Nephron (organoid): Measurements from ENCODE around the gene CHST3.

ENCODE experiments used
- H3K27ac Mint-ChIP-seq, 3 experiments: 2 replicates each; pipeline ENCODE4 v1.8.0; 2020; ENCODE audit warnings: mixed read lengths in 3 of 3, mild to moderate bottlenecking in 2 of 3, moderate library complexity in 1 of 3
- H3K27me3 Mint-ChIP-seq: 2 replicates; pipeline ENCODE4 v1.8.0; 2021; ENCODE audit warnings: low read depth, mild to moderate bottlenecking, moderate library complexity, mixed read lengths
- H3K36me3 Mint-ChIP-seq: 2 replicates; pipeline ENCODE4 v1.8.0; 2020; ENCODE audit warnings: low read depth, mixed read lengths
- H3K4me1 Mint-ChIP-seq: 2 replicates; pipeline ENCODE4 v1.8.0; 2020; ENCODE audit warnings: mixed read lengths
- H3K4me3 Mint-ChIP-seq, 3 experiments: 2 replicates each; pipeline ENCODE4 v1.8.0; 2020; ENCODE audit warnings: mild to moderate bottlenecking in 3 of 3, mixed read lengths in 3 of 3, moderate library complexity in 2 of 3
- H3K9me3 Mint-ChIP-seq: 2 replicates; pipeline ENCODE4 v1.8.0; 2020; ENCODE audit warnings: mixed read lengths
- CTCF ChIP-seq, 3 experiments: fragments of 200-600 bp; sonication (generic); IDR thresholded peaks; one replicate each; pipeline ENCODE4 v1.5.0; 2021; ENCODE audit warnings: antibody characterized with exemption in 3 of 3; ENCODE audit not compliant: unreplicated experiment in 3 of 3

CHST3 gene

GRCh38 chr10:72062382-72062781 lies 98.2 kb downstream of the CHST3 start:
- no peak for TF ChIP-seq CTCF (IDR thresholded peaks at IDR 0.05; ENCODE audit: unreplicated experiment in 3 of 3)
- Mint-ChIP-seq H3K27me3 (peaks cover 34% of the 10 kb centered on the region), H3K9me3 (no peaks in the 10 kb centered on the region), H3K36me3 (no peaks in the 10 kb centered on the region), H3K4me3 (no peak overlapping the region), H3K27ac (peak overlapping the region in 1 of 3 experiments; percentile 70), H3K4me1 (peaks cover 38% of the 10 kb centered on the region)
